ENCODE measurements around the gene NCS1.

DNA sequence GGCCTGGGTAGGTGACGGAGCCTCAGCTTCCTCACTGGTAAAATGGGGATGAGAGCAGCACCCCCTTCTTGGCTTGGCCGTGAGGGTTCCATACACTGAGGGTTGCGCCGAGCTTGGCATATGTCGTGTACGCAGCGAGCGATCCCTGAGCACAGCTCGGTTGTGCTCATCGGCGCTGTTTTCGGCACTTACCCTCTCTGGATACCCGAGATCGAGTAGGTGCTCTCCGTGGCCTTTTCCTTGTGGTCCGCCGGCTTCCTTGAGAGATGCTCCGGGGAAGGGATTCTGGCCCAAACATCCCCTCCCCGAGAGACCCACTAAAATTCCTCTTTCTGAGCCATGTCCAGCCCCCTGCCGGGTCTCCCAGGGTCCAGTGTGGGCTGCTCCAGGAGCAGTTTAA is 53.4 kb downstream of the NCS1 start:
- TF ChIP-seq YY1 (IDR thresholded peaks at IDR 0.05; ENCODE audit: low read depth) = no peak
- TF ChIP-seq TEAD4 (IDR thresholded peaks at IDR 0.05) = no peak
- TF ChIP-seq CREB1 (IDR thresholded peaks at IDR 0.05; ENCODE audit: low read depth) = no peak
- TF ChIP-seq CEBPB (IDR thresholded peaks at IDR 0.05) = no peak
- TF ChIP-seq RAD21 (IDR thresholded peaks at IDR 0.05; ENCODE audit: low read depth) = no peak
- TF ChIP-seq EGR1 (IDR thresholded peaks at IDR 0.05) = no peak
- TF ChIP-seq ZBTB7A (IDR thresholded peaks at IDR 0.05; ENCODE audit: low read depth) = no peak
- TF ChIP-seq, protein P1, sequence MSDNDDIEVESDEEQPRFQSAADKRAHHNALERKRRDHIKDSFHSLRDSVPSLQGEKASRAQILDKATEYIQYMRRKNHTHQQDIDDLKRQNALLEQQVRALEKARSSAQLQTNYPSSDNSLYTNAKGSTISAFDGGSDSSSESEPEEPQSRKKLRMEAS (IDR thresholded peaks at IDR 0.05) = no peak

Data from Ishikawa (cell line).